OCI-LY3 (cell line): ENCODE data around the gene MTCP1.

Source experiments
- CTCF ChIP-seq: fragments of 200-600, 300-600 bp; sonication (generic); IDR thresholded peaks from 2 replicates; pipeline ENCODE4 v1.5.1; 2014; ENCODE audit warnings: antibody characterized with exemption, low read length, low read depth
- EZH2phosphoT487 ChIP-seq: fragments of 200-600 bp; shearing (Covaris generic); IDR thresholded peaks from 2 replicates; pipeline ENCODE4 v1.6.1; 2018; ENCODE audit warnings: antibody characterized with exemption, mixed run types, low read depth

GRCh38 chrX:155068165-155068564, 2.8 kb downstream of the MTCP1 start:
- no peak for TF ChIP-seq CTCF
- no peak for TF ChIP-seq EZH2phosphoT487
